VCaP (cell line): ENCODE data around the gene GLCCI1.

Experiments used
- H3K27ac ChIP-seq: fragments of 450-650 bp; 2 replicates; pipeline ENCODE4 v1.5.1; 2017
- CTCF ChIP-seq: fragments of 450-650 bp; conservative IDR thresholded peaks from 2 replicates; pipeline ENCODE4 v1.5.1; 2017; ENCODE audit warnings: mild to moderate bottlenecking, moderate library complexity

Gene GLCCI1

GRCh38 chr7:7968544-7969305 is at the start of gene GLCCI1:
GLCCI1 (plus strand) TSS chr7:7968796; CDS start chr7:7969351, 555 bp downstream.
- peak within 1 kb of the TSS; percentile 90 for H3K27ac ChIP-seq
- TF ChIP-seq CTCF = no peak

GRCh38 chr7:7919449-7919945 is 49.1 kb upstream of the GLCCI1 start:
- H3K27ac ChIP-seq = no peak overlapping the region
- no peak for TF ChIP-seq CTCF

GRCh38 chr7:7920056-7920455 is 48.5 kb upstream of the GLCCI1 start:
- no peak for TF ChIP-seq CTCF
- no peak overlapping the region for H3K27ac ChIP-seq

- H3K27ac ChIP-seq = no peak overlapping the region
- no peak for TF ChIP-seq CTCF
These were observed 48.1 kb upstream of the GLCCI1 start for GRCh38 chr7:7920481-7920880.

GRCh38 chr7:7921830-7922229 is 46.8 kb upstream of the GLCCI1 start:
- TF ChIP-seq CTCF = no peak
- H3K27ac ChIP-seq = peak overlapping the region; percentile 52

- peak overlapping the region; percentile 52 for H3K27ac ChIP-seq
These were observed 45.8 kb upstream of the GLCCI1 start for GRCh38 chr7:7922684-7923385.

More at GRCh38 chr7:7922684-7923385, 45.8 kb upstream of the GLCCI1 start:
- no peak for TF ChIP-seq CTCF
